GM12878 (cell line): ENCODE measurements around the gene TMEM184C. TPM values are rescaled to one million over a fixed set of nuclear protein-coding genes. Genes with fewer than 3 reads are reported as not detected.

Experiments used
- BCL11A ChIP-seq: IDR thresholded peaks from 2 replicates; pipeline ENCODE4 v1.6.1; 2011; ENCODE audit warnings: low read depth, low read length
- BMI1 ChIP-seq: fragments of 450-650 bp; IDR thresholded peaks from 2 replicates; pipeline ENCODE4 v1.6.1; 2016; ENCODE audit warnings: mild to moderate bottlenecking, moderate library complexity, borderline replicate concordance
- CHD2 ChIP-seq: IDR thresholded peaks from 2 replicates; pipeline ENCODE4 v1.6.1; 2011; ENCODE audit warnings: low read depth, low read length, improper control_type of control experiment, borderline replicate concordance
- EED ChIP-seq: sonication (generic); IDR thresholded peaks from 2 replicates; pipeline ENCODE4 v1.6.1; 2016; ENCODE audit warnings: antibody characterized with exemption, low read depth
- EGR1 ChIP-seq, 2 experiments: IDR thresholded peaks; 1 replicate in 1 of 2; 2 replicates in 1 of 2; pipeline ENCODE4 v1.6.1; 2011 to 2012; ENCODE audit warnings: low read depth in 2 of 2, low read length in 2 of 2, borderline replicate concordance in 1 of 2, mild to moderate bottlenecking in 1 of 2, moderate library complexity in 1 of 2
- EP300 ChIP-seq, 2 experiments: fragments of 150-350 bp in 1 of 2; IDR thresholded peaks; 2 replicates each; pipeline ENCODE4 v1.6.1; 2011 to 2012; ENCODE audit warnings: low read depth in 2 of 2, low read length in 2 of 2, borderline replicate concordance in 1 of 2, improper control_type of control experiment in 1 of 2, inconsistent platforms in 1 of 2; ENCODE audit not compliant: control insufficient read depth in 1 of 2
- FOXK2 ChIP-seq: fragments of 450-650 bp; IDR thresholded peaks from 2 replicates; pipeline ENCODE4 v1.6.1; 2017; ENCODE audit warnings: mild to moderate bottlenecking, moderate library complexity
- IRF5 ChIP-seq: fragments of 450-650 bp; IDR thresholded peaks from 2 replicates; pipeline ENCODE4 v1.6.1; 2017; ENCODE audit warnings: borderline replicate concordance
- SKIL ChIP-seq: fragments of 450-650 bp; IDR thresholded peaks from 2 replicates; pipeline ENCODE4 v1.6.1; 2017; ENCODE audit warnings: mild to moderate bottlenecking, low read depth, inconsistent platforms; ENCODE audit not compliant: poor library complexity, severe bottlenecking
- TAF1 ChIP-seq: IDR thresholded peaks from 2 replicates; pipeline ENCODE4 v1.6.1; 2011; ENCODE audit warnings: mild to moderate bottlenecking, low read depth, low read length, borderline replicate concordance
- TBL1XR1 ChIP-seq: IDR thresholded peaks from 2 replicates; pipeline ENCODE4 v1.6.1; 2012; ENCODE audit warnings: low read depth, low read length, improper control_type of control experiment
- TCF12 ChIP-seq: IDR thresholded peaks from 2 replicates; pipeline ENCODE4 v1.6.1; 2011; ENCODE audit warnings: low read depth, mild to moderate bottlenecking, low read length
- TCF3 ChIP-seq: IDR thresholded peaks from 2 replicates; pipeline ENCODE4 v1.6.1; 2012; ENCODE audit warnings: low read depth, mild to moderate bottlenecking, low read length, borderline replicate concordance; ENCODE audit not compliant: insufficient read depth
- ZBED1 ChIP-seq: IDR thresholded peaks from 2 replicates; pipeline ENCODE4 v1.6.1; 2016; ENCODE audit warnings: borderline replicate concordance
- ZBTB11 ChIP-seq: fragments of 450-650 bp; formaldehyde crosslinking; IDR thresholded peaks from 2 replicates; pipeline ENCODE4 v1.5.0; 2022; ENCODE audit warnings: mild to moderate bottlenecking, missing genetic modification characterization
- polyA plus RNA-seq, 11 experiments: library from polyadenylated mRNA; depleted of rRNA in 4 of 11; unstranded in 6 of 11; stranded (reverse) in 5 of 11; fragments of >200 nt; fragmentation: Nextera tagmentation in 4 of 11; fragmentation: Illumina TruSeq in 1 of 11; extraction: Ambion mirVana in 4 of 11; extraction: Trizol in 1 of 11; gene quantifications; 1 replicate in 1 of 11; 2 replicates in 10 of 11; pipeline versions ENCODE4 v1.2.1 to v1.2.3, GENCODE V29; 2011 to 2016; ENCODE audit warnings: inconsistent platforms in 2 of 11, missing spikeins in 2 of 11, low read depth in 1 of 11
- total RNA-seq, 4 experiments: library from RNA; depleted of rRNA in 3 of 4; stranded (reverse); fragments of >200 nt in 3 of 4; fragmentation: Illumina TruSeq in 1 of 4; extraction: Trizol in 1 of 4; gene quantifications; 2 replicates each; pipeline versions ENCODE4 v1.2.1 to v1.2.3, GENCODE V29; 2013 to 2021
- TF ChIP-seq, protein P1 (sequence below): fragments of 450-650 bp; IDR thresholded peaks from 2 replicates; pipeline ENCODE4 v1.6.1; 2017; ENCODE audit warnings: mild to moderate bottlenecking
- TF ChIP-seq, protein P2 (sequence below): fragments of 450-650 bp; IDR thresholded peaks from 2 replicates; pipeline ENCODE4 v1.6.1; 2016; ENCODE audit warnings: mild to moderate bottlenecking, moderate library complexity, borderline replicate concordance

Gene TMEM184C
- total and polyA plus RNA-seq, 10 of the 15 experiments (the other 5 are each of a cell fraction or from before 2014, with no cell fraction given) = 3.4 to 22.6 (median 18.2) TPM

DNA sequence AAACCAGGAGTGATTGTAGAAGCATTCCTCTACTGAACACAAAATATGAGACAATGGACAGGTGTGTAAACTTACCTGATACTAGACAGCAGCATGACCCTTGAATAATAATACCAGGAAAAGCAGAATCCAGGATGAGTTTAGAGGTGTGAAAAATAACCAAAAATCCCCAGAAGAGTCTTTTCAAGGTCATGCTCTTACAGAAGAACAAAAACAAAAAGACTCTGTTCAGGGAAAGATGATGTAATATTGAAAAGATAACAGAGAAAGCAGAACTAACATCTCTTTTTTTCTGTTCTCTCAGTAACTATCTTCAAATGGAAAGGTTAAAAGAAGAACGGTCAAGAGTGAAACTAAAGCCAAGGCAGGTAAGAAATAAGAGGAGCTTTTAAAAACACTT lies 100.7 kb downstream of the TMEM184C start (continued):
- peak; percentile 28 to 65; a peak in 3 of 4 replicates for TF ChIP-seq EP300 (IDR thresholded peaks at IDR 0.05; ENCODE audit: borderline replicate concordance in 1 of 2, control insufficient read depth in 1 of 2, low read depth in 2 of 2, low read length in 2 of 2)
- TF ChIP-seq, protein P1, sequence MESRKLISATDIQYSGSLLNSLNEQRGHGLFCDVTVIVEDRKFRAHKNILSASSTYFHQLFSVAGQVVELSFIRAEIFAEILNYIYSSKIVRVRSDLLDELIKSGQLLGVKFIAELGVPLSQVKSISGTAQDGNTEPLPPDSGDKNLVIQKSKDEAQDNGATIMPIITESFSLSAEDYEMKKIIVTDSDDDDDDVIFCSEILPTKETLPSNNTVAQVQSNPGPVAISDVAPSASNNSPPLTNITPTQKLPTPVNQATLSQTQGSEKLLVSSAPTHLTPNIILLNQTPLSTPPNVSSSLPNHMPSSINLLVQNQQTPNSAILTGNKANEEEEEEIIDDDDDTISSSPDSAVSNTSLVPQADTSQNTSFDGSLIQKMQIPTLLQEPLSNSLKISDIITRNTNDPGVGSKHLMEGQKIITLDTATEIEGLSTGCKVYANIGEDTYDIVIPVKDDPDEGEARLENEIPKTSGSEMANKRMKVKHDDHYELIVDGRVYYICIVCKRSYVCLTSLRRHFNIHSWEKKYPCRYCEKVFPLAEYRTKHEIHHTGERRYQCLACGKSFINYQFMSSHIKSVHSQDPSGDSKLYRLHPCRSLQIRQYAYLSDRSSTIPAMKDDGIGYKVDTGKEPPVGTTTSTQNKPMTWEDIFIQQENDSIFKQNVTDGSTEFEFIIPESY = no peak
- TF ChIP-seq, protein P2, sequence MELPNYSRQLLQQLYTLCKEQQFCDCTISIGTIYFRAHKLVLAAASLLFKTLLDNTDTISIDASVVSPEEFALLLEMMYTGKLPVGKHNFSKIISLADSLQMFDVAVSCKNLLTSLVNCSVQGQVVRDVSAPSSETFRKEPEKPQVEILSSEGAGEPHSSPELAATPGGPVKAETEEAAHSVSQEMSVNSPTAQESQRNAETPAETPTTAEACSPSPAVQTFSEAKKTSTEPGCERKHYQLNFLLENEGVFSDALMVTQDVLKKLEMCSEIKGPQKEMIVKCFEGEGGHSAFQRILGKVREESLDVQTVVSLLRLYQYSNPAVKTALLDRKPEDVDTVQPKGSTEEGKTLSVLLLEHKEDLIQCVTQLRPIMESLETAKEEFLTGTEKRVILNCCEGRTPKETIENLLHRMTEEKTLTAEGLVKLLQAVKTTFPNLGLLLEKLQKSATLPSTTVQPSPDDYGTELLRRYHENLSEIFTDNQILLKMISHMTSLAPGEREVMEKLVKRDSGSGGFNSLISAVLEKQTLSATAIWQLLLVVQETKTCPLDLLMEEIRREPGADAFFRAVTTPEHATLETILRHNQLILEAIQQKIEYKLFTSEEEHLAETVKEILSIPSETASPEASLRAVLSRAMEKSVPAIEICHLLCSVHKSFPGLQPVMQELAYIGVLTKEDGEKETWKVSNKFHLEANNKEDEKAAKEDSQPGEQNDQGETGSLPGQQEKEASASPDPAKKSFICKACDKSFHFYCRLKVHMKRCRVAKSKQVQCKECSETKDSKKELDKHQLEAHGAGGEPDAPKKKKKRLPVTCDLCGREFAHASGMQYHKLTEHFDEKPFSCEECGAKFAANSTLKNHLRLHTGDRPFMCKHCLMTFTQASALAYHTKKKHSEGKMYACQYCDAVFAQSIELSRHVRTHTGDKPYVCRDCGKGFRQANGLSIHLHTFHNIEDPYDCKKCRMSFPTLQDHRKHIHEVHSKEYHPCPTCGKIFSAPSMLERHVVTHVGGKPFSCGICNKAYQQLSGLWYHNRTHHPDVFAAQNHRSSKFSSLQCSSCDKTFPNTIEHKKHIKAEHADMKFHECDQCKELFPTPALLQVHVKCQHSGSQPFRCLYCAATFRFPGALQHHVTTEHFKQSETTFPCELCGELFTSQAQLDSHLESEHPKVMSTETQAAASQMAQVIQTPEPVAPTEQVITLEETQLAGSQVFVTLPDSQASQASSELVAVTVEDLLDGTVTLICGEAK = no peak; the same call in 1 of the 2 replicates
- no peak for TF ChIP-seq BCL11A
- no peak for TF ChIP-seq TAF1
- TF ChIP-seq EED = no peak
- TF ChIP-seq ZBED1 = no peak
- no peak for TF ChIP-seq CHD2
- no peak for TF ChIP-seq EGR1 (IDR thresholded peaks at IDR 0.05; ENCODE audit: borderline replicate concordance in 1 of 2, low read depth in 2 of 2, low read length in 2 of 2)
- TF ChIP-seq TCF3 = no peak
- TF ChIP-seq TCF12 = no peak
- no peak for TF ChIP-seq FOXK2
- no peak for TF ChIP-seq IRF5
- no peak for TF ChIP-seq ZBTB11 (CRISPR knock-in tag)
- no peak for TF ChIP-seq TBL1XR1
- peak; percentile 66 for TF ChIP-seq SKIL
- TF ChIP-seq BMI1 = peak; percentile 41; the same call in 1 of the 2 replicates
